Right kidney (tissue), 1 donor: Measurements from ENCODE around the gene COL27A1.

ENCODE experiments used
- DNase-seq: peaks from one replicate; pipeline ENCODE4 v3.0.0-alpha.2; 2016

Gene COL27A1

GRCh38 chr9:114205171-114206015 lies 50.1 kb downstream of the COL27A1 start:
- no peak for DNase-seq

GRCh38 chr9:114206221-114206789 lies 51.0 kb downstream of the COL27A1 start:
- DNase-seq = no peak

- no peak for DNase-seq
These were observed 51.9 kb downstream of the COL27A1 start for GRCh38 chr9:114207034-114207810.

GRCh38 chr9:114207845-114208244 lies 52.5 kb downstream of the COL27A1 start:
- no peak for DNase-seq

DNA sequence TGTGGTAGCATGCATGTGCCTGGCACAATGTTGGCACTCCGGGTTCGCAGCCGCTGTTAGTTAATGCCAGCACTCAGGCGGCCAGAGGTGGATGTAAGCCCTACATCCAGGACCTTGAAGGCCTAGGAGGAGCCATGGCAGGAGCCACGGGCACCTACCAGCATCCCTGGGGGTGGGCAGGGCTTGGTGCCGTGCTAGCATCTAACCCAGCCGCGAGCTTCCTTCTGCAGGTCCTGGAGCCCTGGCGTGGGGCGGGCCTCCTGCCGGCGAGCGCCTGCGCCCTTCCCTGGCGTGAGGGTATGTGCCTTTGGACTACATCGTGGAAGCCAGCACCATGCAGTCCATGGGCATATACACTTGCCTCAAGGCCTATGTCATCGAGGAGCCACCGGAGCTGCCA lies 53.8 kb downstream of the COL27A1 start:
- no peak for DNase-seq

GRCh38 chr9:114210136-114210535 lies 54.8 kb downstream of the COL27A1 start:
- no peak for DNase-seq

GRCh38 chr9:114210691-114211276 lies 55.4 kb downstream of the COL27A1 start:
- DNase-seq = no peak

GRCh38 chr9:114212826-114213225 lies 57.5 kb downstream of the COL27A1 start:
- no peak for DNase-seq

GRCh38 chr9:114213566-114213965 lies 58.2 kb downstream of the COL27A1 start:
- DNase-seq = no peak

DNA sequence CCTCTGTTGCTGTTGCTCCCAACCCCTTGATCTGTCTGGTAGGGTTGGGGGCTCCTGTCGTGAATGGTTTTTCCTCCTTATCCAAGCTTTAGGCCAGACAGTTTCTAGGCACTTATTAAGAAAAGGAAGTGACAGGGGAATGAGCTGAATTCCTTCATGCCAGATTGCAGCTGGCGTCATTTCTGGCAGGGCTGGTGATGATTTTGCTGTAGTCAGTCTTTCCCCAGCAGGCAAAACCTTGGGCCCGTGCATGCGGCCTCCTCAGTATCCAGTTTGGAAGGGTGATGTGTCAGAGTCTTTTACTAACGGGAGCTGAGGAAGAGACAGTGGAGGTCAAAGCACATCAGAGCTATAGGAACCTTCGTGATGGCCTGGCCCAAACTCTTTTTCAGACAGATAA lies 58.8 kb downstream of the COL27A1 start:
- no peak for DNase-seq

DNA sequence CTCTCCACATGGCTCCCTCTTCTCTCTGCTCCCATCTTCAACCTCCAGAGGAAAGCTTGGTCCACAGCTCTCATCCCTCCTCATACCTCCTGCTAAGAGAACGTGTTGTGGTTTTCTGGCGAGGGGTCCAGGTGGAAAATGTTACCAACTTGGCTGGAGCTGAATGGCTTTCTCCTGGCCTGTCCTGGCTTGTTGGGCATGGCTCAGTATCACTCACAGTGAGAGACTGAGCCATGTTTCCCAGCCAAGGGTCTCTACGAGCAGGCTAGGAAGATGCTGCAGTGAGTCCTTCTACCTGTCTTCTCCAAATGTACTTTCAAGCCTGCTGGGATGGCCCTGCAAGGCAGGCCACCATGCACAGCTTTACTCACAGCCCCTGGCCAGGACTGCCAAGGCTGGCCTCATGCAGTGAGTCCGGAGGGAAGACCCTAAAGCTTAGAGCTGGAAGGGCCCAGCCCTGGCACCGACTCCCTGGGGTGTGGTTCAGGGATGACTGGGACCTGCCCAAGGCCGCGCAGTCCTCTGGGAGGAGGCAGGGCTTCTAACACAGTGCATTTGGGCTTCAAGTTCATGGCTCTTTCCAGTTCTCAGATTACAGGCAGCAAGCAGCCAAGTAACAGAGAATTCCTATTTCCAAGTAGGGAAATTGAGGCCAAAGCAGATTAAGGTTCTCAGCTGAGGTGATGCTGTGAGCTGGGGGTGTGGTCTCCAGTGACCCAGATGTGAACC lies 59.5 kb downstream of the COL27A1 start:
- DNase-seq = no peak

- DNase-seq = peak; percentile 57
These were observed 60.7 kb downstream of the COL27A1 start for GRCh38 chr9:114216081-114216480.

DNA sequence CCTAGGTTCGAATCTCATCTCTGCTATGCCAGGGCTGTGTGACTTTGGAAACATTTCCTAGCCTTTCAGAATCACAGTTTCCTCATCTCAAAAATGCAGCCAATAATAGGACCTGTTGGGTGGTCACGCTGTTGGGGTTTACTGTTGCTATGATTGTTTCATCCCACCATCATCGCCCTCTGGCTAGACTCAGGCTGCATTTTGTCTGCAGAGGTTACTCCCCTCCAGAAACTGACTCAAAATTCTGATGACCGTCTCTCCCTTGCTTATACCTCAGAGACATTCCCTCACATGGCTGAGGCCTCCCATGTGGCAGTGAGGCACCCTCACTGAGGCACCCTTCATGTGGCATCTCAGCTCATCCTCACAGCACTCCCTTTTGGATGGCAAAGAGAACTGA lies 61.6 kb downstream of the COL27A1 start:
- no peak for DNase-seq

- no peak for DNase-seq
These were observed 63.2 kb downstream of the COL27A1 start for GRCh38 chr9:114218264-114219120.

DNA sequence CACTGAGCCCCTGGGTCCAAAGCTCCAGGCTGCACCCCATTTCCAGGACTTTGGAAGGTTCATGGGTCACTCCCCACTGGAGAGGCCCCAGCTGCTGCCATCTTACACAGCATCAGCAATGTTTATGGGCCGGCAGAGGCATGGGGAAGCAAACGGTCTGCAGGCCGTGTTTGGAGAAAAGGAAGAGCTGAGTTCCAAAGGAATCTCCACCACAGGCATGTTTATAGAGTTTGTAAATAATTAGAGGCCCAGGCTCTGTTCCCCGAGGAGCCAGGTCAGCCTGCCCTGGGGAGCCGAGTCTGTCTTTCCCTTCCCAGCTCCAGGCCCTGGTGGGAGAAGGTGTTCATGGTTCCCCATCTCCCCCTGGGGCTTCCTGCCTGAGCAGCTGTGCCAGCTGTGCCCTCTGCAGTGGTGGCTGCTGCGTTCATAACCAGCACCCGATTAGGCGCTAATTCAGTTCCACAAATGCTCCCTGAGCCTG lies 64.8 kb downstream of the COL27A1 start:
- DNase-seq = no peak

GRCh38 chr9:114221706-114222465 lies 66.5 kb downstream of the COL27A1 start:
- no peak for DNase-seq

GRCh38 chr9:114223564-114224246 lies 68.4 kb downstream of the COL27A1 start:
- DNase-seq = no peak

DNA sequence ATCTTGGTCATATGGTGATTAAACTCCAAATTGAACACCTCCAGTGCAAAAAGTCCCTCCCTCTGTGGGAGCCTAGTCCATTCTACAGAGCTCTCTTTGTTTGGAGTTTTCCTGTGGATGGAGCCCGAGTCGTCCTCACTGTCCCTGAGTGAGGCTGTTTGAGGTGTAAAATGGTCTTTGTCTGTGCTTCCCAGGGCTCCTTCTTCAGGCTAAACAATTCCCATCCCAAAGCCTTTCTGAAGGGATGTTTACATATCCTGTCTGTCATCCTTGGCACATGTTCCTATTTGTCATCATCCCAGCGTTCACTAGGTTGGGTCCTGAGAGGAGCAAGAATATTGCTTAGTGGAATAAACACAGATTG lies 68.9 kb downstream of the COL27A1 start:
- no peak for DNase-seq

- DNase-seq = no peak
These were observed 70.3 kb downstream of the COL27A1 start for GRCh38 chr9:114225561-114226212.
